Calu3 (cell line): Measurements from ENCODE around the gene GAL3ST2. TPM values are rescaled to one million over a fixed set of nuclear protein-coding genes. Genes with fewer than 3 reads are reported as not detected.

Experiments
- BruUV-seq: library from RNA; stranded (reverse); fragments of 400-500 nt; replicated peaks from 2 replicates; lab custom pipeline; 2021; lab: Mats Ljungman, UMichigan
- CTCF ChIA-PET: fragments of 300-600 bp; sonication (Branson Sonifier 250); formaldehyde crosslinking; loops from one replicate; lab custom pipeline; 2022; ENCODE audit warnings: antibody characterized with exemption; lab: Charles Lee
- DNase-seq: peaks from one replicate; pipeline ENCODE4 v3.0.0; 2022
- H3K27ac Mint-ChIP-seq: one replicate; pipeline ENCODE4 v1.8.0; 2022; ENCODE audit warnings: mixed read lengths; ENCODE audit not compliant: unreplicated experiment
- H3K27me3 Mint-ChIP-seq: one replicate; pipeline ENCODE4 v1.8.0; 2022; ENCODE audit warnings: mixed read lengths; ENCODE audit not compliant: unreplicated experiment
- H3K36me3 Mint-ChIP-seq: one replicate; pipeline ENCODE4 v1.8.0; 2022; ENCODE audit warnings: mild to moderate bottlenecking, moderate library complexity, mixed read lengths; ENCODE audit not compliant: insufficient read depth, unreplicated experiment
- H3K4me1 Mint-ChIP-seq: one replicate; pipeline ENCODE4 v1.8.0; 2022; ENCODE audit warnings: mild to moderate bottlenecking, low read depth, mixed read lengths; ENCODE audit not compliant: unreplicated experiment
- H3K4me3 Mint-ChIP-seq: one replicate; pipeline ENCODE4 v1.8.0; 2022; ENCODE audit warnings: mild to moderate bottlenecking, low read depth, moderate library complexity, mixed read lengths; ENCODE audit not compliant: unreplicated experiment
- H3K9me3 Mint-ChIP-seq: one replicate; pipeline ENCODE4 v1.8.0; 2022; ENCODE audit warnings: low read depth, mixed read lengths; ENCODE audit not compliant: unreplicated experiment
- intact Hi-C: fragments of 100-400 bp; cut with micrococcal nuclease; formaldehyde crosslinking; loops from one replicate; pipeline ENCODE4 v1.10.0; 2022; ENCODE audit not compliant: unreplicated experiment
- total RNA-seq: library from RNA; stranded (reverse); gene quantifications from 2 replicates; pipeline ENCODE4 v1.2.3, GENCODE V29; 2022
- TF ChIP-seq, protein P1 (sequence below): fragments of 200-600 bp; IDR thresholded peaks from one replicate; pipeline ENCODE4 v1.8.0; 2022; ENCODE audit warnings: antibody characterized with exemption; ENCODE audit not compliant: unreplicated experiment

The GAL3ST2 gene
- total RNA-seq, 1 experiment from 2014 or later, result not detected

DNA sequence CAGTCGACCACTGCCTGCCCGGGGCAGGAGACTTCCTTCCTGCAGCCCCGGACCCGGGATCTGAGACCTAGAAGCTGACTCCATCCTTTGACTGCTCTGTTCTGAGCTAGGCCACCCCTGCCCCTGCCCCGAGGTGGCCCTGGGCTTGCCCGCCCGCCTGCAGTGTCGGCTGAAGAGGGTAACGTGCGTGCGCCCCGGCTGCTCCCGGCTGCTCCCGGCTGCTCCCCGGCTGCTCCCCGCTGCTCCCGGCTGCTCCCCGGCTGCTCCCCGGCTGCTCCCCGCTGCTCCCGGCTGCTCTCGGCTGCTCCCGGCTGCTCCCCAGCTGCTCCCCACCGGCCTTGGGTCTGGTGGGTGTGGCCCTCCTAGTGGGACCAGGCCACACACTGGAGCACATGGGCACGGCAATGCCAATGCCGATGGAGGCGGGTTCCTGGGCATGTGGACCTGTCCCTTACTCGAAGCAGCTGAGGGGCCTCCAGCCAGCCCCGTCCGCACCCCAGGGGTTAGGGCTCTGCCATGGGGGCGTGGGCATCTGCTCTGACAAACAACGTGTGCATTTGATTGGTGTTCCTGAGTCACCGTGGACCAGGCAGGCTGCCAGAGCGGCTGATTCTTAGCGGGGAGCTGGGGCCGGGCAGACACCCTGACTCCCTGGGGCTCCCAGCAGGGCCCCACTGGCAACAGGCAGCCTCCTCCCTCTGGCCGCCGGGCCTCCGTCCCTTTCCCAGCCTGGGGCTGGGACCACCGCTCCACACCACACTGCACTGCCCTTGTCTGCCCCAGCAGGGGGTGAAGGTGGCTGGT is 2.0 kb upstream of the GAL3ST2 start:
- H3K27me3 Mint-ChIP-seq, result no peaks in the 10 kb centered on the region
- no peak overlapping the region for H3K27ac Mint-ChIP-seq
- CTCF ChIA-PET, result interaction anchor here (1.2 kb wide), 1 partner anchor 10 kb away, joined by 4 read pairs; no protein-coding TSS in a partner anchor
- peaks cover 9% of the 10 kb centered on the region for H3K4me1 Mint-ChIP-seq
- DNase-seq, result peak; percentile 62
- peak overlapping the region; percentile 55 for H3K4me3 Mint-ChIP-seq
- TF ChIP-seq, protein P1, sequence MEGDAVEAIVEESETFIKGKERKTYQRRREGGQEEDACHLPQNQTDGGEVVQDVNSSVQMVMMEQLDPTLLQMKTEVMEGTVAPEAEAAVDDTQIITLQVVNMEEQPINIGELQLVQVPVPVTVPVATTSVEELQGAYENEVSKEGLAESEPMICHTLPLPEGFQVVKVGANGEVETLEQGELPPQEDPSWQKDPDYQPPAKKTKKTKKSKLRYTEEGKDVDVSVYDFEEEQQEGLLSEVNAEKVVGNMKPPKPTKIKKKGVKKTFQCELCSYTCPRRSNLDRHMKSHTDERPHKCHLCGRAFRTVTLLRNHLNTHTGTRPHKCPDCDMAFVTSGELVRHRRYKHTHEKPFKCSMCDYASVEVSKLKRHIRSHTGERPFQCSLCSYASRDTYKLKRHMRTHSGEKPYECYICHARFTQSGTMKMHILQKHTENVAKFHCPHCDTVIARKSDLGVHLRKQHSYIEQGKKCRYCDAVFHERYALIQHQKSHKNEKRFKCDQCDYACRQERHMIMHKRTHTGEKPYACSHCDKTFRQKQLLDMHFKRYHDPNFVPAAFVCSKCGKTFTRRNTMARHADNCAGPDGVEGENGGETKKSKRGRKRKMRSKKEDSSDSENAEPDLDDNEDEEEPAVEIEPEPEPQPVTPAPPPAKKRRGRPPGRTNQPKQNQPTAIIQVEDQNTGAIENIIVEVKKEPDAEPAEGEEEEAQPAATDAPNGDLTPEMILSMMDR, result no peak
- intact Hi-C loops, result no loop called here
- no peaks in the 10 kb centered on the region for H3K9me3 Mint-ChIP-seq
- BruUV-seq, result no TSS peak
- peaks cover 12% of the 10 kb centered on the region for H3K36me3 Mint-ChIP-seq

DNA sequence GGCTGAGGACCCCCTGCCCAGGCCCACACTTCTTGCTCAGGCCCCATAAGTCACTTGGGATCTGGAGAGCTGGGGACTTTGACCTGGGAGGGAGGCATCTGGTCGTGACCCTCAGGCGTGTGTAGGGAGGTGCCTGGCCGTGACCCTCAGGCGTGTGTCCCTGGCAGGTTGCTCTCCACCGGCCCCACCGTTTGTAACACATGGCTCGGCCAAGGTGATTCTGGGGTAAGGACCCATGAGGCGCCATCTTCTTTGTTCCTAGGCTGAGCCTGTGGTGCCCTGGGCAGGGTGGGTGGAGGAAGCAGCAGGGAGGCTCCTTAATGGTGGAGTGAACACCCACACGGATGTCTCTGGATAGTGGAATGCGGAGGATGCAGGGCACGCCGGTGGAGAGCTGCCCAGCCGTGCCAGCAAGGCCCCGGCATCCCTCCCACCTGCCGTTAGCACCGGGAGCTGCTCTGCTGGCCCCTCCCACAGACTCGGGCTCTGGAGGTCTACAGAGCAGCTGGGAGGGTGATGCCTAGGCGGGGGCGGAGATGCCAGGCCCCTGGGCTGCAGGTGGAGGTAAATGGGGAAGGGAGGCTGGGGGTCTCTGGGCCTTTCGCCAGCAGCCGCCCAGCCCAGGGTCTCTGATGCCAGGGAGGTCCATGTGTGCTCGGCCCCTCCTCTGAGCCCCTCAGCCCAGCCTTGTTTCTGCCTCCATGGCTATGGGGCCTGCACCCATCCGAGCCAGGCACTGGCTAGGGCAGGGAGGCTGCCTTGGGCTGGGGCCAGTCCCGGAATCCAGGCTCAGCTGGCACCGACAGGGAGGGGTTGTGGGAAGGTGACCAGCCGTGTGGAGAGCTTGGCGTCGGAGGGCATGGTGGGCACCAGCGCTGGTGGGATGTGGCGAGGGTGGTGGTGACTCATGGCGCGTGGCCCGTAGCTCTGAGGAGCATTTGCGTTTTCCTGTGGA is 1.1 kb upstream of the GAL3ST2 start:
- TF ChIP-seq, protein P1, result no peak
- H3K4me1 Mint-ChIP-seq, result peaks cover 9% of the 10 kb centered on the region
- peaks cover 12% of the 10 kb centered on the region for H3K36me3 Mint-ChIP-seq
- CTCF ChIA-PET, result no interaction called here
- H3K27me3 Mint-ChIP-seq, result no peaks in the 10 kb centered on the region
- H3K4me3 Mint-ChIP-seq, result no peak overlapping the region
- DNase-seq, result no peak
- no peak overlapping the region for H3K27ac Mint-ChIP-seq
- H3K9me3 Mint-ChIP-seq, result no peaks in the 10 kb centered on the region
- intact Hi-C loops, result no loop called here
- BruUV-seq, result no TSS peak

GRCh38 chr2:241777170-241777685 is 606 bp downstream of the GAL3ST2 start:
- BruUV-seq, result no TSS peak
- CTCF ChIA-PET, result interaction anchor here (0.6 kb wide), 1 partner anchor 80 kb away, joined by 5 read pairs; no protein-coding TSS in a partner anchor
- intact Hi-C loops, result no loop called here
- Mint-ChIP-seq H3K27ac (no peak overlapping the region), H3K4me3 (no peak overlapping the region), H3K9me3 (no peaks in the 10 kb centered on the region), H3K36me3 (peaks cover 7% of the 10 kb centered on the region), H3K4me1 (peaks cover 9% of the 10 kb centered on the region), H3K27me3 (no peaks in the 10 kb centered on the region)
- no peak for DNase-seq
- TF ChIP-seq, protein P1, result no peak
